SK-N-SH (cell line): Measurements from ENCODE around the gene LRFN3. TPM values are rescaled to one million over a fixed set of nuclear protein-coding genes. Genes with fewer than 3 reads are reported as not detected.

Experiments used
- CTCF ChIA-PET: fragments of 300-600, 350-600 bp; formaldehyde crosslinking; extraction: SDS; loops from one replicate; lab custom pipeline; 2021; lab: Yijun Ruan, JAX
- POLR2A ChIA-PET: fragments of 350-600 bp; sonication (Branson Sonifier 250); formaldehyde crosslinking; extraction: SDS; loops from one replicate; lab custom pipeline; 2020; ENCODE audit warnings: antibody characterized with exemption, inconsistent platforms; lab: Yijun Ruan, JAX
- DNase-seq: peaks from one replicate; pipeline ENCODE4 v3.0.0; 2012
- H2AFZ ChIP-seq: fragments of 200-600 bp; sonication (generic); 2 replicates; pipeline ENCODE4 v1.8.1; 2016; ENCODE audit warnings: antibody characterized with exemption, mild to moderate bottlenecking, low read depth
- H3F3A ChIP-seq: fragments of 200-600 bp; sonication (generic); replicated peaks from 2 replicates; pipeline ENCODE3; 2016; ENCODE audit warnings: antibody characterized with exemption, mild to moderate bottlenecking; ENCODE audit not compliant: insufficient read depth
- H3K27ac ChIP-seq, 2 experiments: fragments of 200-500 bp in 1 of 2; fragments of 200-600 bp in 1 of 2; sonication (Bioruptor generic) in 1 of 2; sonication (generic), shearing (Covaris generic) in 1 of 2; 2 replicates each; pipeline versions ENCODE4 v1.5.1 to v1.6.1; 2014 to 2016; ENCODE audit warnings: low read depth in 2 of 2, inconsistent platforms in 1 of 2, low read length in 1 of 2, mild to moderate bottlenecking in 1 of 2, mixed read lengths in 1 of 2
- H3K27me3 ChIP-seq: fragments of 200-600 bp; sonication (generic), shearing (Covaris generic); 2 replicates; pipeline ENCODE4 v1.6.1; 2016; ENCODE audit warnings: mixed run types; ENCODE audit not compliant: insufficient read depth
- H3K36me3 ChIP-seq, 2 experiments: fragments of 200-500 bp in 1 of 2; fragments of 200-600 bp in 1 of 2; sonication (Bioruptor generic) in 1 of 2; sonication (generic) in 1 of 2; replicated peaks in 1 of 2; 2 replicates each; pipeline versions ENCODE3 to v1.5.1; 2014 to 2016; ENCODE audit warnings: low read length in 1 of 2, mild to moderate bottlenecking in 1 of 2; ENCODE audit not compliant: insufficient read depth in 2 of 2, control insufficient read depth in 1 of 2
- H3K4me1 ChIP-seq, 2 experiments: fragments of 200-500 bp in 1 of 2; fragments of 200-600 bp in 1 of 2; sonication (Bioruptor generic) in 1 of 2; sonication (generic), shearing (Covaris generic) in 1 of 2; 2 replicates each; pipeline versions ENCODE4 v1.5.1 to v1.6.1; 2014 to 2016; ENCODE audit warnings: low read depth in 1 of 2, low read length in 1 of 2, mixed run types in 1 of 2; ENCODE audit not compliant: insufficient read depth in 2 of 2, control insufficient read depth in 1 of 2
- H3K4me2 ChIP-seq: fragments of 200-600 bp; sonication (generic), shearing (Covaris generic); 2 replicates; pipeline ENCODE4 v1.6.1; 2017; ENCODE audit warnings: mixed run types
- H3K4me3 ChIP-seq, 2 experiments: fragments of 200-500 bp in 1 of 2; fragments of 200-600 bp in 1 of 2; sonication (Bioruptor generic) in 1 of 2; sonication (generic), shearing (Covaris generic) in 1 of 2; 2 replicates each; pipeline versions ENCODE4 v1.5.1 to v1.8.1; 2014 to 2016; ENCODE audit warnings: low read depth in 2 of 2, inconsistent platforms in 1 of 2, low read length in 1 of 2, mild to moderate bottlenecking in 1 of 2, mixed read lengths in 1 of 2, moderate library complexity in 1 of 2
- H3K79me2 ChIP-seq: fragments of 200-600 bp; sonication (generic); 2 replicates; pipeline ENCODE4 v1.8.1; 2017; ENCODE audit warnings: mild to moderate bottlenecking; ENCODE audit not compliant: insufficient read depth
- H3K9ac ChIP-seq: fragments of 200-600 bp; sonication (generic); 2 replicates; pipeline ENCODE4 v1.6.1; 2017; ENCODE audit warnings: mixed run types
- H3K9me2 ChIP-seq: fragments of 200-600 bp; sonication (generic); 2 replicates; pipeline ENCODE4 v1.6.1; 2017; ENCODE audit warnings: mixed run types
- H3K9me3 ChIP-seq: fragments of 200-600 bp; sonication (generic); 2 replicates; pipeline ENCODE4 v1.6.1; 2017; ENCODE audit warnings: mixed run types, mild to moderate bottlenecking, moderate library complexity
- H4K20me1 ChIP-seq: fragments of 200-600 bp; sonication (generic); 2 replicates; pipeline ENCODE4 v1.6.1; 2017; ENCODE audit warnings: mild to moderate bottlenecking, mixed run types; ENCODE audit not compliant: insufficient read depth
- CHD2 ChIP-seq: fragments of 150-350 bp; IDR thresholded peaks from 2 replicates; pipeline ENCODE4 v1.6.1; 2018; ENCODE audit warnings: low read length; ENCODE audit not compliant: partially characterized antibody
- EP300 ChIP-seq, 2 experiments: IDR thresholded peaks; 2 replicates each; pipeline versions ENCODE4 v1.4.0 to v1.6.1; 2012; ENCODE audit warnings: borderline replicate concordance in 1 of 2, low read depth in 1 of 2, low read length in 1 of 2
- FOSL2 ChIP-seq: IDR thresholded peaks from 2 replicates; pipeline ENCODE4 v1.4.0; 2012; ENCODE audit warnings: low read depth, mild to moderate bottlenecking, moderate library complexity, borderline replicate concordance
- FOXJ3 ChIP-seq: sonication (generic); formaldehyde crosslinking; IDR thresholded peaks from 2 replicates; pipeline ENCODE4 v1.5.1; 2020; ENCODE audit warnings: mild to moderate bottlenecking, missing genetic modification reagents
- FOXM1 ChIP-seq: IDR thresholded peaks from 2 replicates; pipeline ENCODE4 v1.4.0; 2012; ENCODE audit warnings: low read depth, mild to moderate bottlenecking
- GABPA ChIP-seq: IDR thresholded peaks from 2 replicates; pipeline ENCODE4 v1.4.0; 2012; ENCODE audit warnings: low read depth, mild to moderate bottlenecking
- IRF3 ChIP-seq: fragments of 150-350 bp; IDR thresholded peaks from 2 replicates; pipeline ENCODE4 v1.6.1; 2016; ENCODE audit warnings: mild to moderate bottlenecking, low read depth, low read length
- JUND ChIP-seq: IDR thresholded peaks from 2 replicates; pipeline ENCODE4 v1.4.0; 2012
- MAX ChIP-seq: IDR thresholded peaks from 2 replicates; pipeline ENCODE4 v1.4.0; 2012; ENCODE audit warnings: low read depth
- MEF2A ChIP-seq: IDR thresholded peaks from 2 replicates; pipeline ENCODE4 v1.4.0; 2012; ENCODE audit warnings: low read depth, borderline replicate concordance
- MXI1 ChIP-seq: IDR thresholded peaks from 2 replicates; pipeline ENCODE4 v1.6.1; 2012; ENCODE audit warnings: mild to moderate bottlenecking, low read depth, low read length, improper control_type of control experiment
- NRF1 ChIP-seq: IDR thresholded peaks from 2 replicates; pipeline ENCODE4 v1.6.1; 2012; ENCODE audit warnings: low read depth, mild to moderate bottlenecking, low read length
- RAD21 ChIP-seq: IDR thresholded peaks from 2 replicates; pipeline ENCODE4 v1.6.1; 2012; ENCODE audit warnings: mild to moderate bottlenecking, low read length
- RCOR1 ChIP-seq: fragments of 150-350 bp; IDR thresholded peaks from 2 replicates; pipeline ENCODE4 v1.6.1; 2017; ENCODE audit warnings: antibody characterized with exemption, low read length
- RFX5 ChIP-seq: IDR thresholded peaks from 2 replicates; pipeline ENCODE4 v1.6.1; 2012; ENCODE audit warnings: mild to moderate bottlenecking, improper control_type of control experiment, low read length
- RXRA ChIP-seq: IDR thresholded peaks from 2 replicates; pipeline ENCODE4 v1.4.0; 2012; ENCODE audit warnings: low read depth, mild to moderate bottlenecking, borderline replicate concordance
- SIN3A ChIP-seq: IDR thresholded peaks from 2 replicates; pipeline ENCODE4 v1.6.1; 2012; ENCODE audit warnings: low read depth, mild to moderate bottlenecking, low read length, moderate library complexity, borderline replicate concordance
- TAF1 ChIP-seq: IDR thresholded peaks from 2 replicates; pipeline ENCODE4 v1.6.1; 2012; ENCODE audit warnings: low read depth, mild to moderate bottlenecking, low read length, moderate library complexity, borderline replicate concordance
- TCF12 ChIP-seq: IDR thresholded peaks from 2 replicates; pipeline ENCODE4 v1.4.0; 2012
- USF2 ChIP-seq: fragments of 150-350 bp; IDR thresholded peaks from 2 replicates; pipeline ENCODE4 v1.6.1; 2017; ENCODE audit warnings: antibody characterized with exemption, low read length, low read depth, borderline replicate concordance
- YY1 ChIP-seq: IDR thresholded peaks from 2 replicates; pipeline ENCODE4 v1.4.0; 2012; ENCODE audit warnings: low read depth, mild to moderate bottlenecking
- ZBTB33 ChIP-seq: IDR thresholded peaks from 2 replicates; pipeline ENCODE4 v1.4.0; 2012; ENCODE audit warnings: low read depth, borderline replicate concordance
- WGBS: methylation state at CpG from one replicate; pipeline ENCODE4 v1.1.6; 2017; ENCODE audit warnings: low lambda C conversion rate; 5-methylcytosine and 5-hydroxymethylcytosine counted together
- polyA plus RNA-seq, 3 experiments: library from polyadenylated mRNA; depleted of rRNA; stranded (reverse); fragments of >200 nt; gene quantifications; 2 replicates each; pipeline ENCODE4 v1.2.3, GENCODE V29; 2012

LRFN3 gene
- polyA plus RNA-seq, 1 of the 3 experiments (the other 2 are of a cell fraction) = 5.4 TPM

- peak; percentile 75 for DNase-seq
- H3K36me3 ChIP-seq = no peaks in the 10 kb centered on the region
- peaks cover 6% of the 10 kb centered on the region; the same call in 1 of the 2 replicates for H3K79me2 ChIP-seq
- 0 out of 2 replicates have a peak overlapping the region, but pooled peaks have one; percentile 24 for H3K4me2 ChIP-seq
- no peaks in the 10 kb centered on the region for H3K27me3 ChIP-seq
- H3K9ac ChIP-seq = no peak overlapping the region
- ChIA-PET CTCF (interaction anchor here (0.6 kb wide), 1 partner anchor 8 kb away, joined by 3 read pairs; no protein-coding TSS in a partner anchor), POLR2A (no interaction called here)
- H3F3A ChIP-seq = peaks cover 10% of the 10 kb centered on the region
- 0 out of 2 replicates have a peak overlapping the region, but pooled peaks have one; percentile 45 for H2AFZ ChIP-seq
- no peak overlapping the region; a peak in 1 of 4 replicates for H3K27ac ChIP-seq
- WGBS = 32% methylated on average over 24 of the region's 24 CpGs
- H3K4me1 ChIP-seq = peaks cover 5 to 17% of the 10 kb centered on the region in 2 experiments; a peak in 3 of 4 replicates
- TF ChIP-seq NRF1 = peak; percentile 41
- no peak for TF ChIP-seq IRF3
- TF ChIP-seq GABPA = 0 out of 2 replicates have a peak, but pooled peaks have one; percentile 20
- no peak for TF ChIP-seq RFX5
- TF ChIP-seq FOXJ3 (CRISPR knock-in tag) = no peak
- peak; percentile 75 for TF ChIP-seq MAX
- no peak for TF ChIP-seq RXRA
- TF ChIP-seq TCF12 = no peak
- no peaks in the 10 kb centered on the region for H4K20me1 ChIP-seq
- peak overlapping the region in 1 of 2 experiments; percentile 19; a peak in 2 of 4 replicates for H3K4me3 ChIP-seq
- no peaks in the 10 kb centered on the region for H3K9me2 ChIP-seq
- no peaks in the 10 kb centered on the region for H3K9me3 ChIP-seq
These were observed 32.5 kb upstream of the LRFN3 start for GRCh38 chr19:35903550-35904179.

- Histone ChIP-seq H3K9ac (no peak overlapping the region), H3K36me3 (no peaks in the 10 kb centered on the region), H4K20me1 (no peaks in the 10 kb centered on the region), H3K4me1 (peaks cover 3 to 17% of the 10 kb centered on the region in 2 experiments; a peak in 3 of 4 replicates), H3K9me3 (no peaks in the 10 kb centered on the region), H3F3A (peaks cover 10% of the 10 kb centered on the region), H3K27ac (no peak overlapping the region), H2AFZ (no peak overlapping the region), H3K4me2 (no peak overlapping the region), H3K79me2 (no peaks in the 10 kb centered on the region), H3K4me3 (no peak overlapping the region), H3K27me3 (no peaks in the 10 kb centered on the region), H3K9me2 (no peaks in the 10 kb centered on the region)
- ChIA-PET CTCF (no interaction called here), POLR2A (no interaction called here)
- 81% methylated on average over 10 of the region's 10 CpGs for WGBS
- DNase-seq = no peak
- no peak for TF ChIP-seq RFX5
- no peak for TF ChIP-seq SIN3A
- no peak for TF ChIP-seq USF2
- TF ChIP-seq JUND = no peak
- TF ChIP-seq FOXM1 = no peak
- TF ChIP-seq RAD21 = no peak
- TF ChIP-seq FOSL2 = no peak
- TF ChIP-seq CHD2 = no peak
- TF ChIP-seq MEF2A = no peak
- TF ChIP-seq MXI1 = no peak
- no peak for TF ChIP-seq ZBTB33
- TF ChIP-seq RXRA = no peak
- TF ChIP-seq NRF1 = no peak
- no peak for TF ChIP-seq YY1
- no peak for TF ChIP-seq EP300 (IDR thresholded peaks at IDR 0.05; ENCODE audit: borderline replicate concordance in 1 of 2, low read depth in 1 of 2, low read length in 1 of 2)
- TF ChIP-seq TAF1 = no peak
- TF ChIP-seq FOXJ3 (CRISPR knock-in tag) = no peak
- no peak for TF ChIP-seq RCOR1
These were observed 31.7 kb upstream of the LRFN3 start for GRCh38 chr19:35904311-35905068.
